Measurements from ENCODE around the gene AMPD2. TPM values are rescaled to one million over a fixed set of nuclear protein-coding genes. Genes with fewer than 3 reads are reported as not detected.

The AMPD2 gene
- total RNA-seq, 1 donor from 2014 or later = 71.7 TPM

Other genes starting within 250 kb of the AMPD2 start
- 53.0 and 96.6 TPM in 2 replicates for gene SORT1, start 221.9 kb upstream of the AMPD2 start, total RNA-seq
- 60.9 and 93.9 TPM in 2 replicates for gene PSMA5, start 193.4 kb upstream of the AMPD2 start, total RNA-seq
- 0.45 TPM in 1 of 2 replicates, not detected in the other for gene SYPL2, start 153.3 kb upstream of the AMPD2 start, total RNA-seq
- gene ATXN7L2, start 135.9 kb upstream of the AMPD2 start, total RNA-seq = 1.5 and 1.6 TPM in 2 replicates
- 8.0 and 14.8 TPM in 2 replicates for gene CYB561D1, start 125.7 kb upstream of the AMPD2 start, total RNA-seq
- 1.2 and 4.1 TPM in 2 replicates for gene AMIGO1, start 110.1 kb upstream of the AMPD2 start, total RNA-seq
- gene GPR61, start 80.0 kb upstream of the AMPD2 start, total RNA-seq = 0.15 TPM in 1 of 2 replicates, not detected in the other
- gene GNAI3, start 71.2 kb upstream of the AMPD2 start, total RNA-seq = 25.0 and 25.9 TPM in 2 replicates
- gene GNAT2, start 221 bp upstream of the AMPD2 start, total RNA-seq = 0.10 TPM in 1 of 2 replicates, not detected in the other
- 12.2 and 17.8 TPM in 2 replicates for gene GSTM4, start 36.3 kb downstream of the AMPD2 start, total RNA-seq
- gene GSTM2, start 48.2 kb downstream of the AMPD2 start, total RNA-seq = 1.4 and 14.7 TPM in 2 replicates
- 8.0 and 15.1 TPM in 2 replicates for gene GSTM1, start 68.0 kb downstream of the AMPD2 start, total RNA-seq
- gene GSTM5, start 92.4 kb downstream of the AMPD2 start, total RNA-seq = not detected in 2 replicates
- gene GSTM3, start 121.2 kb downstream of the AMPD2 start, total RNA-seq = 75.2 and 85.6 TPM in 2 replicates
- not detected in 2 replicates for gene EPS8L3, start 144.1 kb downstream of the AMPD2 start, total RNA-seq